Astrocyte (in vitro differentiated cells and primary cell): ENCODE data around the gene SF1. TPM values are rescaled to one million over a fixed set of nuclear protein-coding genes. Genes with fewer than 3 reads are reported as not detected.

Source experiments
- DNase-seq: peaks from one replicate; pipeline ENCODE4 v3.0.0-alpha.2; 2010; ENCODE audit warnings: low read depth
- FAIRE-seq: peaks from 2 replicates; lab custom pipeline; 2011; peaks lifted over from hg19 to GRCh38; lab: Jason Lieb, UNC
- H2AFZ ChIP-seq: 2 replicates; pipeline ENCODE4 v1.6.0; 2012; ENCODE audit warnings: low read depth, low read length, inconsistent platforms
- H3K27ac ChIP-seq: 2 replicates; pipeline ENCODE4 v1.5.1; 2011; ENCODE audit warnings: low read depth, low read length, inconsistent platforms
- H3K27me3 ChIP-seq: 2 replicates; pipeline ENCODE4 v1.6.0; 2011; ENCODE audit warnings: low read length, inconsistent platforms; ENCODE audit not compliant: insufficient read depth
- H3K36me3 ChIP-seq: 2 replicates; pipeline ENCODE4 v1.5.1; 2011; ENCODE audit warnings: low read length, inconsistent platforms; ENCODE audit not compliant: insufficient read depth
- H3K4me1 ChIP-seq: 2 replicates; pipeline ENCODE4 v1.5.1; 2011; ENCODE audit warnings: low read length, inconsistent platforms; ENCODE audit not compliant: insufficient read depth
- H3K4me2 ChIP-seq: 2 replicates; pipeline ENCODE4 v1.6.0; 2012; ENCODE audit warnings: low read length, inconsistent platforms
- H3K4me3 ChIP-seq: 2 replicates; pipeline ENCODE4 v1.5.1; 2011; ENCODE audit warnings: low read depth, mild to moderate bottlenecking, low read length, inconsistent platforms; ENCODE audit not compliant: insufficient read depth
- H3K79me2 ChIP-seq: 2 replicates; pipeline ENCODE4 v1.6.0; 2012; ENCODE audit warnings: mild to moderate bottlenecking, low read length, inconsistent platforms; ENCODE audit not compliant: insufficient read depth
- H3K9ac ChIP-seq: 2 replicates; pipeline ENCODE4 v1.6.0; 2012; ENCODE audit warnings: mild to moderate bottlenecking, low read length, inconsistent platforms
- H3K9me3 ChIP-seq: 2 replicates; pipeline ENCODE4 v1.5.1; 2012; ENCODE audit warnings: low read depth, mild to moderate bottlenecking, low read length, inconsistent platforms; ENCODE audit not compliant: insufficient read depth
- H4K20me1 ChIP-seq: 2 replicates; pipeline ENCODE4 v1.6.0; 2012; ENCODE audit warnings: low read length, inconsistent platforms; ENCODE audit not compliant: insufficient read depth
- H3K27ac Mint-ChIP-seq: one replicate; pipeline ENCODE4 v1.8.0; 2021; ENCODE audit warnings: mild to moderate bottlenecking, mixed read lengths; ENCODE audit not compliant: unreplicated experiment
- H3K27me3 Mint-ChIP-seq: one replicate; pipeline ENCODE4 v1.8.0; 2021; ENCODE audit warnings: low read depth, mixed read lengths; ENCODE audit not compliant: unreplicated experiment
- H3K36me3 Mint-ChIP-seq: one replicate; pipeline ENCODE4 v1.8.0; 2021; ENCODE audit warnings: low read depth, mixed read lengths; ENCODE audit not compliant: unreplicated experiment
- H3K4me1 Mint-ChIP-seq: one replicate; pipeline ENCODE4 v1.8.0; 2021; ENCODE audit warnings: low read depth, mixed read lengths; ENCODE audit not compliant: unreplicated experiment
- H3K4me3 Mint-ChIP-seq: one replicate; pipeline ENCODE4 v1.8.0; 2021; ENCODE audit warnings: mild to moderate bottlenecking, moderate library complexity, mixed read lengths; ENCODE audit not compliant: unreplicated experiment
- H3K9me3 Mint-ChIP-seq: one replicate; pipeline ENCODE4 v1.8.0; 2021; ENCODE audit warnings: mild to moderate bottlenecking, mixed read lengths; ENCODE audit not compliant: unreplicated experiment
- EZH2 ChIP-seq: IDR thresholded peaks from 2 replicates; pipeline ENCODE4 v1.6.1; 2012; ENCODE audit warnings: mild to moderate bottlenecking, low read length, inconsistent platforms; ENCODE audit not compliant: insufficient read depth
- total RNA-seq: library from RNA; stranded (reverse); gene quantifications from 2 replicates; pipeline ENCODE4 v1.2.1, GENCODE V29; 2021
- TF ChIP-seq, protein P1 (sequence below): IDR thresholded peaks from 2 replicates; pipeline ENCODE4 v1.5.1; 2011; ENCODE audit warnings: low read depth, mild to moderate bottlenecking, inconsistent platforms, low read length, moderate library complexity; ENCODE audit not compliant: insufficient read depth

SF1 gene
- total RNA-seq, 1 donor from 2014 or later: 215 TPM

DNA sequence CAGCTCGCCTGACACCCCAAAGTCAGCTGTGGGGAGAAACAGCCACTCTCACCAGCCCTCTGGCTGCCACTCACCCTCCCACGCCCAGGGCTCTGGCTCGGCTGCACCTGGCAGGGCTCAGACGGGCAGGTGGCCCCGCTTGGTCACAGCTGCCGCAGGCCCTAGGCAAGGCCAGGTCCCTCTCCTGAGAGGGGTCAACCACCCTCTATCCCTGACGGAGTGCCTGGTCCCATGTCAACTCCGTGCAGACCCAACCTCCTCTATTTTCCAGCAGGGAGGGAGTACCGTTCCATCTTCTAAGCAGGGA lies 22.8 kb upstream of the SF1 start:
- no peak overlapping the region for H3K4me2 ChIP-seq
- DNase-seq (no peak), FAIRE-seq (no peak)
- TF ChIP-seq, protein P1, sequence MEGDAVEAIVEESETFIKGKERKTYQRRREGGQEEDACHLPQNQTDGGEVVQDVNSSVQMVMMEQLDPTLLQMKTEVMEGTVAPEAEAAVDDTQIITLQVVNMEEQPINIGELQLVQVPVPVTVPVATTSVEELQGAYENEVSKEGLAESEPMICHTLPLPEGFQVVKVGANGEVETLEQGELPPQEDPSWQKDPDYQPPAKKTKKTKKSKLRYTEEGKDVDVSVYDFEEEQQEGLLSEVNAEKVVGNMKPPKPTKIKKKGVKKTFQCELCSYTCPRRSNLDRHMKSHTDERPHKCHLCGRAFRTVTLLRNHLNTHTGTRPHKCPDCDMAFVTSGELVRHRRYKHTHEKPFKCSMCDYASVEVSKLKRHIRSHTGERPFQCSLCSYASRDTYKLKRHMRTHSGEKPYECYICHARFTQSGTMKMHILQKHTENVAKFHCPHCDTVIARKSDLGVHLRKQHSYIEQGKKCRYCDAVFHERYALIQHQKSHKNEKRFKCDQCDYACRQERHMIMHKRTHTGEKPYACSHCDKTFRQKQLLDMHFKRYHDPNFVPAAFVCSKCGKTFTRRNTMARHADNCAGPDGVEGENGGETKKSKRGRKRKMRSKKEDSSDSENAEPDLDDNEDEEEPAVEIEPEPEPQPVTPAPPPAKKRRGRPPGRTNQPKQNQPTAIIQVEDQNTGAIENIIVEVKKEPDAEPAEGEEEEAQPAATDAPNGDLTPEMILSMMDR: no peak
- no peak for TF ChIP-seq EZH2
- peaks cover 2% of the 10 kb centered on the region for H3K36me3 ChIP-seq
- no peaks in the 10 kb centered on the region for H3K9me3 ChIP-seq
- no peak overlapping the region for H3K27ac ChIP-seq
- H3K4me3 ChIP-seq: no peak overlapping the region
- H3K4me1 ChIP-seq: peaks cover 9% of the 10 kb centered on the region
- H3K27me3 Mint-ChIP-seq: no peaks in the 10 kb centered on the region
- peaks cover 2% of the 10 kb centered on the region for H3K4me1 Mint-ChIP-seq
- peaks cover 3% of the 10 kb centered on the region for H3K36me3 Mint-ChIP-seq
- no peak overlapping the region for H2AFZ ChIP-seq
- no peaks in the 10 kb centered on the region for H3K79me2 ChIP-seq
- no peak overlapping the region for H3K9ac ChIP-seq
- H3K9me3 Mint-ChIP-seq: no peaks in the 10 kb centered on the region
- H3K27ac Mint-ChIP-seq: no peak overlapping the region
- no peak overlapping the region for H3K4me3 Mint-ChIP-seq
- H3K27me3 ChIP-seq: no peaks in the 10 kb centered on the region
- peaks cover 8% of the 10 kb centered on the region for H4K20me1 ChIP-seq

DNA sequence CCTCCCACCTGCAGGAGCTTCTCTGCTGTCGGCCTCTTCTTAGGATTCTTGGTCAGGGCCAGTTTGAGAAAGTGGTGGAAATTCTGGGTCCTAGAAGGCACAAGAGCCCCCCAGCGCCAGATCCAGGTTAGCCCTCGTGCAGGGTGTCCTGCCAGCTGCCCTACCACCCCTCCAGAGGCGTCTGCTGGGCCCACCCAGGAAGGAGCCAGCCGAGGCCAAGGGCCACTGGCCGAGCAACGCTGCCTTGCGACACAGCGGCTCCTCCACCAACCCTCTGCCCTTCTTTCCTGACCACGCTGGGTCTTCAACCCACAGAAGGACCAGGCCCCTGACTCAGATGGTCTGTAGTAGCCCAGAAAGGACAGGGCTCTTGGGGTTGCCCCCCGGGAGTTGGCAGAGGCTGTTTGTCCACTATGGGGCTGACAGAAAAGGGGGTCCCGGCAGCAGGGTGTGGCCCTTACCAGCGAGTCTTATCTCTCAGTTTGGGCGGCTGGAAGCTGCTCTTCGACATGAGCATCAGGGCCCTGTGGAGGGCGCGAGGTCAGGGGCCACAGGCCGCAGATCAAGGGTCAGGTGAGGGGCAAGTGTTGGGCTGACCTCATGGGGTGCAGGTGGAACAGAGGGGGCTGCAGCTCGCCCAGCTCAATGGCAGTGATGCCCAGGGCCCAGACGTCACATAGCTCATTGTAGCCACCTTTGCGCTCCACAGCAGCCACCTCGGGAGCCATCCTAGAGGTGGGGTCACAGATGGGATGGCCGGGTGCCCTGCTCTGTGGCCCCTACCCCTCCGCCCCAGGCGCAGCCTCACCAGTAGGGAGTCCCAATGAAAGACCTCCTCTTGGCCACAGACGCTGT lies 22.2 kb upstream of the SF1 start:
- H3K9me3 Mint-ChIP-seq: no peaks in the 10 kb centered on the region
- Histone ChIP-seq H3K79me2 (no peaks in the 10 kb centered on the region), H3K27ac (no peak overlapping the region), H2AFZ (no peak overlapping the region), H3K4me3 (no peak overlapping the region), H3K27me3 (no peaks in the 10 kb centered on the region), H3K9me3 (no peaks in the 10 kb centered on the region), H3K4me2 (no peak overlapping the region), H4K20me1 (peaks cover 6% of the 10 kb centered on the region), H3K36me3 (peaks cover 2% of the 10 kb centered on the region), H3K9ac (no peak overlapping the region), H3K4me1 (peaks cover 9% of the 10 kb centered on the region)
- H3K36me3 Mint-ChIP-seq: peaks cover 3% of the 10 kb centered on the region
- H3K4me3 Mint-ChIP-seq: no peak overlapping the region
- FAIRE-seq: no peak
- TF ChIP-seq, protein P1: no peak
- no peak for TF ChIP-seq EZH2
- no peak overlapping the region for H3K27ac Mint-ChIP-seq
- no peak for DNase-seq
- no peaks in the 10 kb centered on the region for H3K27me3 Mint-ChIP-seq
- peaks cover 2% of the 10 kb centered on the region for H3K4me1 Mint-ChIP-seq

DNA sequence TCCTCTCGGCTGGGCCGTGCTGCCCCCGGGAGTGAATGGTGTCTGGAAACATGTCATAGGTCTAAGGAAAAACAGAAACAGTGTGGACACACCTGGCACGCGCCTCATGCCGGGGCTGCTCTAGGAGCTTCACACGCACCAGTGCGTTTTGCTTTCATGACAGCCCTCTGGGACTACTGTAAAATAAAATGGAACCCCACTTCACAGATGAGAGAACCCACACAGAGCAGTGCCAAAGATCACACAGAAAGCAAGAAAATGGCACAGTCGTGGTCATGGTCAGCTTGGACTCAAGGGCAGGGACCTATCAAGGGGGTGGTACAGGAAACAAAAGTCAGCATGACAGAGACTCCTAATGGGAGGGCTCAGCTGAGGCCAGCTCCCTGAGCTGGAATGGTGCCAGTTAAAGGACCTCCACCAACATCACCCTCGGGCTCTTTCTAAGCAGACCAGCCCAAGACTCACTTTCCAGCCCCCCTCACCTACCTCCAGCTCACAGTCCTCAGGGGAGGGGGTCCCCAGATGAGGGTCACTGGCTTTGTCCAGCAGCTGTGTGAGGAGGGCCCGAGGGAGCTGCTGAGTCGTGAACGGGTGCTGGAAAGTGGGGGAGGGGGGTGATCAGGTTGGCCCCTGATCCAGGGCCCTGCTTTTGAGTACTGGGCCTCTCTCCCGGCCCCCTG lies 21.4 kb upstream of the SF1 start:
- no peak for FAIRE-seq
- no peak overlapping the region for H3K4me3 Mint-ChIP-seq

More for the DNA sequence above, 21.4 kb upstream of the SF1 start:
- H3K9me3 ChIP-seq: no peaks in the 10 kb centered on the region
- H3K79me2 ChIP-seq: no peaks in the 10 kb centered on the region
- H3K4me2 ChIP-seq: no peak overlapping the region
- Mint-ChIP-seq H3K9me3 (no peaks in the 10 kb centered on the region), H3K4me1 (peaks cover 2% of the 10 kb centered on the region), H3K36me3 (peaks cover 3% of the 10 kb centered on the region), H3K27me3 (no peaks in the 10 kb centered on the region), H3K27ac (no peak overlapping the region)
- H3K4me3 ChIP-seq: no peak overlapping the region
- no peaks in the 10 kb centered on the region for H3K36me3 ChIP-seq
- H2AFZ ChIP-seq: no peak overlapping the region
- no peak overlapping the region for H3K27ac ChIP-seq
- no peak for DNase-seq
- TF ChIP-seq, protein P1: no peak
- no peak for TF ChIP-seq EZH2
- no peaks in the 10 kb centered on the region for H3K27me3 ChIP-seq
- H3K9ac ChIP-seq: no peak overlapping the region
- H3K4me1 ChIP-seq: peaks cover 9% of the 10 kb centered on the region
- H4K20me1 ChIP-seq: peaks cover 6% of the 10 kb centered on the region
